IMR-90 (cell line): ENCODE data around the gene SLC12A4.

Experiments used
- CTCF ChIP-seq: conservative IDR thresholded peaks from 2 replicates; pipeline ENCODE4 v1.5.1; 2012; ENCODE audit warnings: mild to moderate bottlenecking, low read depth, low read length, improper control_type of control experiment
- POLR2A ChIP-seq: IDR thresholded peaks from 2 replicates; pipeline ENCODE4 v1.6.1; 2012; ENCODE audit warnings: mild to moderate bottlenecking, low read depth, low read length
- RFX5 ChIP-seq: IDR thresholded peaks from 2 replicates; pipeline ENCODE4 v1.8.0; 2012; ENCODE audit warnings: low read depth, mild to moderate bottlenecking, low read length, moderate library complexity
- SMC3 ChIP-seq: fragments of 150-350 bp; IDR thresholded peaks from 2 replicates; pipeline ENCODE4 v1.6.1; 2016; ENCODE audit warnings: low read depth, mild to moderate bottlenecking, antibody characterized with exemption, low read length, moderate library complexity
- USF2 ChIP-seq: fragments of 150-350 bp; IDR thresholded peaks from 2 replicates; pipeline ENCODE4 v1.6.1; 2017; ENCODE audit warnings: mild to moderate bottlenecking, antibody characterized with exemption, low read length, low read depth

- TF ChIP-seq RFX5: no peak
- no peak for TF ChIP-seq POLR2A
- TF ChIP-seq CTCF: no peak
- TF ChIP-seq USF2: no peak
- TF ChIP-seq SMC3: no peak
These were observed 25.8 kb downstream of the SLC12A4 start for GRCh38 chr16:67942510-67943255.
